H1 (cell line): ENCODE results near the gene THBS3. TPM values are rescaled to one million over a fixed set of nuclear protein-coding genes. Genes with fewer than 3 reads are reported as not detected.

Experiments used
- BACH1 ChIP-seq: IDR thresholded peaks from 2 replicates; pipeline ENCODE4 v1.6.1; 2012; ENCODE audit warnings: low read length, improper control_type of control experiment
- BRCA1 ChIP-seq: IDR thresholded peaks from 2 replicates; pipeline ENCODE4 v1.6.1; 2012; ENCODE audit warnings: low read depth, low read length, improper control_type of control experiment
- CHD2 ChIP-seq: IDR thresholded peaks from 2 replicates; pipeline ENCODE4 v1.6.1; 2012; ENCODE audit warnings: low read length, improper control_type of control experiment
- EP300 ChIP-seq, 2 experiments: IDR thresholded peaks; 1 replicate in 1 of 2; 2 replicates in 1 of 2; pipeline ENCODE4 v1.6.1; 2011 to 2012; ENCODE audit warnings: low read depth in 2 of 2, low read length in 2 of 2, mild to moderate bottlenecking in 2 of 2, borderline replicate concordance in 1 of 2, inconsistent platforms in 1 of 2, moderate library complexity in 1 of 2
- FOSL1 ChIP-seq: IDR thresholded peaks from 2 replicates; pipeline ENCODE4 v1.6.1; 2011; ENCODE audit warnings: mild to moderate bottlenecking, low read depth, low read length, moderate library complexity; ENCODE audit not compliant: insufficient read depth
- GTF2F1 ChIP-seq: IDR thresholded peaks from 2 replicates; pipeline ENCODE4 v1.6.1; 2012; ENCODE audit warnings: low read depth, low read length, improper control_type of control experiment, borderline replicate concordance
- JUND ChIP-seq: IDR thresholded peaks from 2 replicates; pipeline ENCODE4 v1.6.1; 2011; ENCODE audit warnings: mild to moderate bottlenecking, improper control_type of control experiment, low read length
- KDM5A ChIP-seq: fragments of 200-600 bp; IDR thresholded peaks from 2 replicates; pipeline ENCODE4 v1.7.1; 2012; ENCODE audit warnings: mild to moderate bottlenecking, low read length, inconsistent platforms, mixed read lengths
- PHF8 ChIP-seq: fragments of 200-600 bp; sonication (generic); conservative IDR thresholded peaks from 2 replicates; pipeline ENCODE4 v1.7.1; 2012; ENCODE audit warnings: low read depth, mild to moderate bottlenecking, inconsistent platforms, low read length, moderate library complexity
- POLR2A ChIP-seq, 2 experiments: IDR thresholded peaks; 1 replicate in 1 of 2; 2 replicates in 1 of 2; pipeline ENCODE4 v1.6.1; 2011; ENCODE audit warnings: low read depth in 2 of 2, low read length in 2 of 2, mild to moderate bottlenecking in 2 of 2; ENCODE audit errors: control extremely low read depth in 1 of 2
- POU5F1 ChIP-seq: IDR thresholded peaks from 2 replicates; pipeline ENCODE4 v1.6.1; 2011; ENCODE audit warnings: low read depth, mild to moderate bottlenecking, low read length, moderate library complexity
- RAD21 ChIP-seq, 2 experiments: IDR thresholded peaks in 1 of 2; conservative IDR thresholded peaks in 1 of 2; 2 replicates each; pipeline ENCODE4 v1.6.1; 2011; ENCODE audit warnings: low read depth in 2 of 2, low read length in 2 of 2, improper control_type of control experiment in 1 of 2, inconsistent platforms in 1 of 2, mild to moderate bottlenecking in 1 of 2, moderate library complexity in 1 of 2
- RXRA ChIP-seq: IDR thresholded peaks from 2 replicates; pipeline ENCODE4 v1.6.1; 2011; ENCODE audit warnings: low read depth, mild to moderate bottlenecking, low read length, moderate library complexity; ENCODE audit not compliant: insufficient read depth
- SIN3A ChIP-seq, 2 experiments: IDR thresholded peaks in 1 of 2; conservative IDR thresholded peaks in 1 of 2; 2 replicates each; pipeline ENCODE4 v1.6.1; 2011 to 2012; ENCODE audit warnings: low read length in 2 of 2, improper control_type of control experiment in 1 of 2, low read depth in 1 of 2, mild to moderate bottlenecking in 1 of 2
- SIRT6 ChIP-seq: IDR thresholded peaks from one replicate; pipeline ENCODE4 v1.7.1; 2012; ENCODE audit warnings: low read length, inconsistent platforms
- SP1 ChIP-seq: IDR thresholded peaks from 2 replicates; pipeline ENCODE4 v1.6.1; 2011; ENCODE audit warnings: low read depth, low read length
- SRF ChIP-seq: IDR thresholded peaks from 2 replicates; pipeline ENCODE4 v1.6.1; 2011; ENCODE audit warnings: mild to moderate bottlenecking, low read depth, low read length, moderate library complexity
- TEAD4 ChIP-seq: IDR thresholded peaks from 2 replicates; pipeline ENCODE4 v1.6.1; 2012; ENCODE audit warnings: low read depth, low read length, inconsistent platforms, mixed read lengths
- ZNF274 ChIP-seq: IDR thresholded peaks from 2 replicates; pipeline ENCODE4 v1.7.0; 2012; ENCODE audit warnings: low read length, borderline replicate concordance; ENCODE audit errors: extremely low read depth
- polyA plus RNA-seq, 7 experiments: library from polyadenylated mRNA; depleted of rRNA in 3 of 7; stranded (reverse) in 5 of 7; unstranded in 2 of 7; fragments of >200 nt in 5 of 7; fragments of 200-250 nt in 2 of 7; gene quantifications; 1 replicate in 5 of 7; 2 replicates in 1 of 7; 4 replicates in 1 of 7; pipeline versions ENCODE4 v1.2.1 to v1.2.3, GENCODE V29; 2011 to 2013; ENCODE audit warnings: missing spikeins in 2 of 7, mixed read lengths in 2 of 7
- total RNA-seq: library from RNA; stranded (reverse); fragmentation: NEBNext Ultra II Directional; extraction: Animal tissue kit (Norgen Biotek cat#: 25700); gene quantifications from 2 replicates; pipeline ENCODE4 v1.2.1, GENCODE V29; 2021
- TF ChIP-seq, protein P1 (sequence below): IDR thresholded peaks from 2 replicates; pipeline ENCODE4 v1.6.1; 2012; ENCODE audit warnings: inconsistent platforms
- TF ChIP-seq, protein P2 (sequence below): IDR thresholded peaks from 2 replicates; pipeline ENCODE4 v1.6.1; 2012; ENCODE audit warnings: low read length, inconsistent platforms

THBS3 gene
- total and polyA plus RNA-seq, 2 of the 8 experiments (the other 6 are each of a cell fraction or from before 2014, with no cell fraction given): 3.0 to 3.5 TPM

DNA sequence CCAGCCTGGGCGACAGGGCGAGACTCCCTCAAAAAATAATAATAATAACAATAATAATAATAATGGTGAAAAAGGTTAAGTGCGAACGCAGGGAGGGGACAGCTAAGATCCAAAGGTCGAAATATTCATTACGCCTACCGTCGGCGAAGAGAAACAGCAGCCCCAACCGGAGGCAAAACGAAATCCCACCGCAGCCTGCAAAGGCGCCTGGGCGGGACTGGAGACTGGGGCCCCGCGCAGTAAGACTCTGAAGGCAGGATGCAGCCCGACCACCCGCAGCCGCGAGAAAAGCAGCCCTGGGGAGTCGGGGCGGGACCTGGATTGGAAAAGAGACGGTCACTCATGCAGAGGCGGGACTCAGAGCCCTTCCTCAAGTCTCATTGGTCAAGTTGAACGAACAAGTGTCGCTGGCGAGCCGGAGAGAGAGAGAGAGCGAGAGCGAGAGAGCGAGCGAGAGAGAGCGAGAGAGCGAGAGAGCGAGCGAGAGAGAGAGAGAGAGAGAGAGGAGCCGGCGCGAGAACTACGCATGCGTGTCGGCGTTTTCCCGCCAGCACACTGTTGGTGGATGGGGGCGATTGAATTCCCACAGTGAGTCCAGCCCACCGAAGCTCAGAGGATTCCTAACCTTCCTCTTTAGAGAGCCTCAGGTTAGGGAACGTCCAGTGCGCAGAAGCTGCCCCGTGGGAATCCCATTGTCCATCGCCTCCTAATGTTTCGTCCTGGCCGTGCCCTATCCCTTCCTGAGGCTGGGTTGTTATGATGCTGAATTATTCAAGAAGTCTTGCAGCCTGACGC, 36.9 kb upstream of the THBS3 start (continued):
- peak in 1 of 2 experiments; percentile 76; a peak in 1 of 3 replicates for TF ChIP-seq EP300 (IDR thresholded peaks at IDR 0.05; ENCODE audit: borderline replicate concordance in 1 of 2, low read depth in 2 of 2, low read length in 2 of 2)
- 0 out of 2 replicates have a peak, but pooled peaks have one; percentile 38 for TF ChIP-seq TEAD4
- TF ChIP-seq POLR2A (IDR thresholded peaks at IDR 0.05; ENCODE audit: control extremely low read depth in 1 of 2, low read depth in 2 of 2, low read length in 2 of 2): peak; percentile 79 to 96
- TF ChIP-seq BRCA1: peak; percentile 48; the same call in 1 of the 2 replicates
- 0 out of 2 replicates have a peak, but pooled peaks have one; percentile 37 for TF ChIP-seq SRF
- no peak for TF ChIP-seq ZNF274
- TF ChIP-seq KDM5A: no peak
- TF ChIP-seq SIRT6: no peak
- peak in 1 of 2 experiments; percentile 65; a peak in 2 of 4 replicates for TF ChIP-seq SIN3A (conservative IDR thresholded peaks at IDR 0.05 in 1 of 2, IDR thresholded peaks at IDR 0.05 in 1 of 2; ENCODE audit: low read depth in 1 of 2, low read length in 2 of 2)
- TF ChIP-seq SP1: peak; percentile 90
- peak in 1 of 2 experiments; percentile 24; a peak in 2 of 4 replicates for TF ChIP-seq RAD21 (IDR thresholded peaks at IDR 0.05 in 1 of 2, conservative IDR thresholded peaks at IDR 0.05 in 1 of 2; ENCODE audit: low read depth in 2 of 2, low read length in 2 of 2)
- TF ChIP-seq, protein P1, sequence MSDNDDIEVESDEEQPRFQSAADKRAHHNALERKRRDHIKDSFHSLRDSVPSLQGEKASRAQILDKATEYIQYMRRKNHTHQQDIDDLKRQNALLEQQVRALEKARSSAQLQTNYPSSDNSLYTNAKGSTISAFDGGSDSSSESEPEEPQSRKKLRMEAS: peak; percentile 85
- TF ChIP-seq POU5F1: 0 out of 2 replicates have a peak, but pooled peaks have one; percentile 54
- 0 out of 2 replicates have a peak, but pooled peaks have one; percentile 31 for TF ChIP-seq RXRA
- no peak; the same call in 1 of the 2 replicates for TF ChIP-seq GTF2F1
- TF ChIP-seq BACH1: peak; percentile 60
- TF ChIP-seq, protein P2, sequence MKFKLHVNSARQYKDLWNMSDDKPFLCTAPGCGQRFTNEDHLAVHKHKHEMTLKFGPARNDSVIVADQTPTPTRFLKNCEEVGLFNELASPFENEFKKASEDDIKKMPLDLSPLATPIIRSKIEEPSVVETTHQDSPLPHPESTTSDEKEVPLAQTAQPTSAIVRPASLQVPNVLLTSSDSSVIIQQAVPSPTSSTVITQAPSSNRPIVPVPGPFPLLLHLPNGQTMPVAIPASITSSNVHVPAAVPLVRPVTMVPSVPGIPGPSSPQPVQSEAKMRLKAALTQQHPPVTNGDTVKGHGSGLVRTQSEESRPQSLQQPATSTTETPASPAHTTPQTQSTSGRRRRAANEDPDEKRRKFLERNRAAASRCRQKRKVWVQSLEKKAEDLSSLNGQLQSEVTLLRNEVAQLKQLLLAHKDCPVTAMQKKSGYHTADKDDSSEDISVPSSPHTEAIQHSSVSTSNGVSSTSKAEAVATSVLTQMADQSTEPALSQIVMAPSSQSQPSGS: 0 out of 2 replicates have a peak, but pooled peaks have one; percentile 24
- TF ChIP-seq CHD2: peak; percentile 84
- peak; percentile 100 for TF ChIP-seq JUND
- peak; percentile 60 for TF ChIP-seq PHF8
- 0 out of 2 replicates have a peak, but pooled peaks have one; percentile 29 for TF ChIP-seq FOSL1
